Endothelial cell of umbilical vein (primary cell): ENCODE data around the gene RBM20.
A peak's percentile ranks its signal among the peaks of the same experiment; 100 is the strongest.

Experiments
- CTCF ChIP-seq, 2 donors: IDR thresholded peaks; 1 replicate in 1 of 2; 2 replicates in 1 of 2; pipeline ENCODE4 v1.5.1; 2011; ENCODE audit warnings: low read length in 2 of 2, mild to moderate bottlenecking in 2 of 2, moderate library complexity in 2 of 2, control low read depth in 1 of 2, inconsistent platforms in 1 of 2, low read depth in 1 of 2; ENCODE audit not compliant: insufficient read depth in 1 of 2; ENCODE audit errors: extremely low read depth in 1 of 2
- EZH2 ChIP-seq: IDR thresholded peaks from 2 replicates; pipeline ENCODE4 v1.6.1; 2012; ENCODE audit warnings: borderline replicate concordance, low read depth, mild to moderate bottlenecking, moderate library complexity, low read length, inconsistent platforms; ENCODE audit not compliant: severe bottlenecking
- FOS ChIP-seq: IDR thresholded peaks from 2 replicates; pipeline ENCODE4 v1.6.1; 2011; ENCODE audit warnings: mild to moderate bottlenecking, low read length, moderate library complexity, borderline replicate concordance; ENCODE audit not compliant: insufficient read depth
- GATA2 ChIP-seq: IDR thresholded peaks from 2 replicates; pipeline ENCODE4 v1.7.0; 2011; ENCODE audit warnings: low read depth, mild to moderate bottlenecking, moderate library complexity, mixed read lengths, low read length; ENCODE audit not compliant: insufficient read length, insufficient read depth
- JUN ChIP-seq: IDR thresholded peaks from 2 replicates; pipeline ENCODE4 v1.6.1; 2011; ENCODE audit warnings: borderline replicate concordance, low read depth; ENCODE audit not compliant: insufficient read length, insufficient read depth
- MYC ChIP-seq: IDR thresholded peaks from one replicate; pipeline ENCODE4 v1.6.1; 2011; ENCODE audit warnings: mild to moderate bottlenecking, low read depth, low read length
- POLR2A ChIP-seq: IDR thresholded peaks from 2 replicates; pipeline ENCODE4 v1.6.1; 2012; ENCODE audit warnings: low read depth, mild to moderate bottlenecking, control low read depth, low read length
- POLR2AphosphoS5 ChIP-seq: IDR thresholded peaks from 2 replicates; pipeline ENCODE4 v1.6.1; 2012; ENCODE audit warnings: low read depth, mild to moderate bottlenecking, control low read depth, low read length, moderate library complexity; ENCODE audit not compliant: insufficient read depth
- TF ChIP-seq, protein P1 (sequence below): IDR thresholded peaks from 2 replicates; pipeline ENCODE4 v1.6.1; 2011; ENCODE audit not compliant: insufficient read depth, insufficient read length

GRCh38 chr10:110664483-110665420, 20.6 kb downstream of the RBM20 start:
- no peak for TF ChIP-seq CTCF (IDR thresholded peaks at IDR 0.05; ENCODE audit: extremely low read depth in 1 of 2, insufficient read depth in 1 of 2, low read depth in 1 of 2, low read length in 2 of 2)
- peak; percentile 25 for TF ChIP-seq FOS
- TF ChIP-seq POLR2A = no peak
- no peak for TF ChIP-seq EZH2
- TF ChIP-seq POLR2AphosphoS5 = no peak
- peak; percentile 43 for TF ChIP-seq JUN
- TF ChIP-seq, protein P1, sequence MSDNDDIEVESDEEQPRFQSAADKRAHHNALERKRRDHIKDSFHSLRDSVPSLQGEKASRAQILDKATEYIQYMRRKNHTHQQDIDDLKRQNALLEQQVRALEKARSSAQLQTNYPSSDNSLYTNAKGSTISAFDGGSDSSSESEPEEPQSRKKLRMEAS = no peak
- no peak for TF ChIP-seq GATA2
- no peak for TF ChIP-seq MYC
